Stimulated activated CD4-positive, alpha-beta T cell treated with anti-CD3 and anti-CD28 coated beads, TNF-alpha, amount 100 ng/mL, for 4 hours (primary cell): ENCODE measurements around the gene NOD2.

ENCODE experiments used
- DNase-seq, 3 experiments: peaks; one replicate each; pipeline ENCODE4 v3.0.0-alpha.2; 2020; ENCODE audit warnings: low read depth in 3 of 3

NOD2 gene

DNA sequence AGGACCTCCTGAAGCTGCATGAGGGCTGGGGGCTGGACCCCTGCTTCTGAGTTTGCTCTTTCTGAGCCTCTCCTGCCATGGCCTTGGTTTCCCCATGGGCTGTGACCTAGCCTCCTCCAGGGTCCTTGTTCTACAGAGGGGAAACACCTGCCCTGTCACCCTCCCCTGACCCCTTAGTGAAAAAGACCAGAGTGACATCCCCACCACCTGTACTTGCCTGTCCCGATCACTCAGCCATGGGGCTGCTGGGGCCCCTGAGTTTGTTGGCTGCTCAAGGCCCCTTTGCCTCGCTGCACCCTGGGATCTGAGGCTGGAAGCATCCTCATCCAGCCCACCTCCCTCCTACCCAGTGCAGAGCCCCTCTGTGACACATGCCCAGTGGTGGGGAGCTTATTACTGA, 800 bp downstream of the NOD2 start:
- DNase-seq = no peak

DNA sequence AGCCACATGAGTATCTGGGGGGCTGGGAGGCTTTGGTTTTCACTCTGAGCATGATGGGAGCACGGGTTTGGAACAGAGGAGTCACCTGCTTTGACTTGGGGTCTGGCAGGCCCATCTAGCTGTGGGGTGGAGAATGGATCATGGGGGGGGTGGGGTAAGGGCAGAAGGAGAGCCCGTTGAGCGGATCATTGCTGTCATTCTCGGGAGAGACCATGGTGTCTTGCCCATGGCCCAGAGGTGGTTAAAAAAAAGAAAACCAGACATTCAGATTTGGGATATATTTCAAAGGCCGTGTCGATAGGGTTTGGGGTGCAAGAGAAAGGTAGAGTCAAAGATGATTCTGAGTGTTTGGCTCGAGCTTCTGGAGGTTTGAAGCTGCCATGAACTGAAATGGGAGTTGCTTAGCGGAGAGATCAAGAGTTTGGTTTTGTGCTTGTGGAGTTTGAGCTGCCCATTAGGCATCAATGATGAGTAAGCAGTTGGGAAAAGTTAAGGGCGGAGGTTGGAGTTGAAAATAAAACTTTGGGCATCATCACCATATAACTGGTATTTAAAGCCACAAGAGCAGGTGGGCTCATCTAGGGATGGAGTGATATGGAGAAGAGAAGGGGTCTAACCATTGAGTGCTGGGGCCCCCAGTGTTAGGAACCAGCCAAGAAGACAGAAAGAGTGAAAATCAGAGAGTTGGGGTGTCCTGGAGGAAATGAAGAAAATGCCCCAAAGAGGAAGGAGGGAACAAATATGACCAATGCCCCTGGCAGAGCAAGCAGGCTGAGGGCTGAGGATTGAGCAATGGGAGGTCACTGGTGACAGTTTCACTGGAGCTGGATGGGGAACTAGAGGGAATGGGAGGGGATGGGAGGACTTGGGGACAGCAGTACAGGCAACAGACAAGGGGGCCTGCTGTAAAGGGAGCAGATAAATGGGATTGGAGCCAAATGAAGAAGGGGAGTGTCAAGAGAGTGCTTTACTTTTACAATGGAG, 1.9 kb downstream of the NOD2 start:
- DNase-seq = no peak

DNA sequence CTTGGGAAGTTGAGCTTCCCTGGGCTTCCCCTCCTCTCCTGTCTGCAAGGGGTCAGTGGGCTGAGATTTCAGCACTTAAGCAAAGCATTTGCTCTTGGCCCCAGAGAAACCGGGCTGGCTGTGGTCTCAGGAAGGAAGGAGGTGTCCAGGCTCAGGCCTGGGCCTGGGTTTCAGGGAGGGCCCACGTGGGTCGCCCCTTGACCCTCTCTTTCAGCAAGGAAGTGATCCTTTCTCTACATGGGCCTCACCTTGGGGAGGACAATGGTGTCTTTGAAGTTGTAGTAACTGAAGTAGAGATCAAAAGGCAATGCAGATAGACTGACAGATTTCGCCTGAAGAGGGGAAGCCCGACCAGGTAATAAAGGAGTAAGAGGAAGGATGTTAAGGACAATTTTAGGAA, 2.7 kb downstream of the NOD2 start:
- no peak for DNase-seq

DNA sequence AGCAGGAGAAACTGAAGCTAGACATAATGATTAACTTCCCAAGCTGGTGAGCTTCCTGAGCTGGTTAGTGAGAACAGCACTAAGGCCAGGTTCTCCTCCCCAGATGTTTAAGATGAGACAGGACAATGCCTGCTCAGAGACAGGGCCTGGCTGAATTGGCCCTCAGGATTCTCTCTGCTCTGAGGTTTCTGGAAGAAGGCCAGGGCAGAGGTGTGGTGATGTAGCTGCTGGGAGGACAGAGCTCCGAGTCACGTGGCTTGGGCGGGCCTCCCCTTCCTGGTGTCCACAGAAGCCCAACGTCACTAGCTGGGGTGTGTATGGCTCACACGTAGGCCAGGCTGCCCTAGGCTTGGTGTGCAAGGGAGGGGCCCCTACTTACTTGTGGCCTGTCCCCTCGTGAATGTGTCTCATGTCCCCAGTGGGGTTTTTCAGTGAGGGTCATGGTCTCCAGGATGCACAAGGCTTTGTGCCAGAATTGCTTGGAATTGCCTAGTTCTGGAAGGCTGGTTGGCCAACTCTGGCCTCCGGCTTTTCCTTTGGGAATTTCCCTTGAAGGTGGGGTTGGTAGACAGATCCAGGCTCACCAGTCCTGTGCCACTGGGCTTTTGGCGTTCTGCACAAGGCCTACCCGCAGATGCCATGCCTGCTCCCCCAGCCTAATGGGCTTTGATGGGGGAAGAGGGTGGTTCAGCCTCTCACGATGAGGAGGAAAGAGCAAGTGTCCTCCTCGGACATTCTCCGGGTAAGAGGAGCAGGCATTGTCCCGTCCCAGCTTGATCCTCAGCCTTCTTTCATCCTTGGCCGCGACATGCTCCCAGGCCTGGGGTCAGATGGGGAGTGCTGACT, 3.4 kb downstream of the NOD2 start:
- DNase-seq = no peak

DNA sequence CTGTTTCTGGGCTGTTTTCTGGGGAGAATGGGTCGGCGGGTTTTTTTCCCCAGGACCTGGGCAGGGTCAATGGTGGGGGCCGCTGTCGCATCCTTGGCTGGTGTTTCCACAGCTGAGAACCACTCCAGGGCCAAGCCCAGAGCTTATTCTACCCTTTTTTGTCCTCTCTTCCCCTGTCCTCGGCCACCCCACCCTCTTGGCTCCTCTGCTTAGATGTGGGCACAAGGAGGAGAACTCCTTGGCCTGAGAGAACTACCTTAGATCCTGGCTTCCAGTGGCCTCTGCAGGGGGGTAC, 4.0 kb downstream of the NOD2 start:
- no peak for DNase-seq

- DNase-seq = no peak
Observed at GRCh38 chr16:50697881-50698767, 4.7 kb downstream of the NOD2 start.

DNA sequence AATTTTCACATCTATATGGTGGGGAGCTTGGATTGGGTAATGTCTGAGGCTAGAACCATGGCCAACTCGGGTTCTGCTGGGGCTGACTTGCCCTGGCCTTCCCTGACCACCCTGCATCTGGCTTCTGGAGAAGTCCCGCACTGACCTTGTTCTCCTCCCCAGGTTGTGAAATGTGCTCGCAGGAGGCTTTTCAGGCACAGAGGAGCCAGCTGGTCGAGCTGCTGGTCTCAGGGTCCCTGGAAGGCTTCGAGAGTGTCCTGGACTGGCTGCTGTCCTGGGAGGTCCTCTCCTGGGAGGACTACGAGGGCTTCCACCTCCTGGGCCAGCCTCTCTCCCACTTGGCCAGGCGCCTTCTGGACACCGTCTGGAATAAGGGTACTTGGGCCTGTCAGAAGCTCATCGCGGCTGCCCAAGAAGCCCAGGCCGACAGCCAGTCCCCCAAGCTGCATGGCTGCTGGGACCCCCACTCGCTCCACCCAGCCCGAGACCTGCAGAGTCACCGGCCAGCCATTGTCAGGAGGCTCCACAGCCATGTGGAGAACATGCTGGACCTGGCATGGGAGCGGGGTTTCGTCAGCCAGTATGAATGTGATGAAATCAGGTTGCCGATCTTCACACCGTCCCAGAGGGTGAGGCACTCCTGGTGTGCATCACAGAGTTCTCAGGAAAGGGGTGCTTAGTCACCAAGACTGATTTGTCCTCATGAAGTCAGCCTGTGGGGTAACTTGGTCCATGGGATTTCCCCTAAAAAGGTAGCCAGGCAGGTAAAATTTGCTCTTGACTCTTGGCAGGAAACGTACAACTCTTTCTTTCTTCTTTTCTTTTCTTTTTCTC, 6.1 kb downstream of the NOD2 start:
- DNase-seq = peak in 2 of 3 experiments; percentile 43 to 49

DNA sequence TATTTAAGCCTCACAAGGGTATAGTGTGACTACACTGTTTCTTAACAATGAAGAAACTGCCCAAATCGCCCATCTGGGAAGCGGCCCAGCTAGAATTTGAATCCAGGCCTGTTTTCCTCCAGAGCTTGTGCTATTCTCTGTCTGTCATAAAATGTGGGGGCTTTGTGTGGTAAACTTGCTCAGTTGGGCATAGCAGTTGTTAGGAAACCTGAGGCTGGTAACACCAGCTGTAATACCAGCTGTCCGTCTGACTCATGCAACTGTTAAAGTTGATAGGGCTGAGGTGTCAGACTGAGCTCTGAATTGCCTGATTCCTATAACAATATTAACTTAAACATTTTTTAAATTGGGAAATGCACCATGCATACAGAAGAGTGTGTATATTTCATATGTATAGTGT, 9.3 kb downstream of the NOD2 start:
- DNase-seq = no peak

GRCh38 chr16:50704245-50704644, 10.8 kb downstream of the NOD2 start:
- DNase-seq = no peak

- no peak for DNase-seq
Observed at GRCh38 chr16:50705436-50706110, 12.2 kb downstream of the NOD2 start.

GRCh38 chr16:50706250-50706649, 12.8 kb downstream of the NOD2 start:
- no peak for DNase-seq

DNA sequence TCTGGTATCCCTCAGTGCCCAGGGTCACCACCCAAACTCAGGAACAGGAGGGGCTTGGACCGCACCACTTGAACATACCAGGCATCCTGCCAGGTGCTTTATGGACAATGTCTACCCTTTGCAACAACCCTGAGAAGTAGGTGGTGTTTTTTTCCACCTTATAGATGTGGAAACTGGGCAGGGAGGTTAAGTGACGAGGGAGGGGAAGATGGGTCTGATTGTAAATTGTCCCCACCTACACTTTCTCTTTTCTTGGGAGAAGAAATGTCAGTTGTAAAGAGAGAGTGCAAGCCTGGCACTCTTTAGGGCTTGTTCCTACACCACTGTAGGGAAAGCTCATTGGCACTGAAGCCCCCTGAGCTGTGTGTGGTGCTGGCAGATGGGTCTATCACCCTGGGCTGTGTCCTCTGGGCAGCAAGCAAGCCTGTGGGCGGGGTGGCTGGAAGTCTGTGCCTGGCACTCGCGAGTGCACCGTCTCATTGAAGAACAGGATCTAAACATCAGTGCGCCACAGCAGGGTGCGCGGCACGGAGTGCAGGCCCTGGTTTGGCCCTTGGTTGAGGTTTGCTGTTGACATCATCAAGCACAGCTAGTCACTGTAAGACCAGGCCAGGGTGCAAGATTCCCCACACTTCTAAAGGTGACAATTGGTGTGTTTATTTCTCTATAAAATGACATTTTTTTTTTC, 15.1 kb downstream of the NOD2 start:
- no peak for DNase-seq

GRCh38 chr16:50709061-50709684, 15.8 kb downstream of the NOD2 start:
- no peak for DNase-seq

DNA sequence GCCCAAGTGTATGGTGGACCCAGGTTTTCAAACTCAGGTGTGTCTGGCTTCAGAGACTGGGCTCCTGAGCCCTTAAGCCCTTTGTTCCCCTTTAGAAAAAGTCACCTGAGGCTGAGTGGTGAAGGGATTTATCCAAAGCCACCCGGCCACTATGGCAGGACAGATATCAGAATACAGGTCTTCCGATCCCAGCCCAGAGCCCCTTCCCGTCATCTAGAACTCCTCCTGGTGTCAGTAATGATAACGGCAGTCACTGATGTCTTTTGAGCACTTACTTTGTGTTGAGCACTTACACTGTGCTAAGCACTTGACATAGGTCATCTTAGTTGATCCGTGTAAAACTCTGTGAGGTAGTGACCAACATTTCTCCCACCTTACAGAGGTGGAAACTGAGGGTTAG, 16.6 kb downstream of the NOD2 start:
- no peak for DNase-seq

GRCh38 chr16:50711040-50711439, 17.6 kb downstream of the NOD2 start:
- DNase-seq = no peak

GRCh38 chr16:50711862-50712559, 18.6 kb downstream of the NOD2 start:
- DNase-seq = no peak

DNA sequence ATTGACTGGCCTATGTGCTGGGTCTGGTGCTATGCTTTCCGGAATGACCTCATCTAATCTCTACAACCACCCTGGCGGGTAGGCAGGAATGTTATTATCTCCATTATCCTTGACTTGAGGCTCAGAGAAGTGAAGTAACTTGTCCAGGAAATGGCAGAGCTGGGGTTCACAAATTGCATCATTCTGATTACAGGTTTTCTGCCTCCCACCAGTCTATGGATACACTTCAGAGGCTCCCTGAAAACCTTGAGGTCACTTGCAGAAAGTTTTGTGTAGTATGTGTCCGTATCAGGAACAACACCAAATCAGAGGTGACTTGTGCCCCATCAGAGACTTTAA, 19.1 kb downstream of the NOD2 start:
- no peak for DNase-seq

- DNase-seq = no peak
Observed at GRCh38 chr16:50712956-50713355, 19.6 kb downstream of the NOD2 start.

GRCh38 chr16:50717091-50717490, 23.7 kb downstream of the NOD2 start:
- no peak for DNase-seq
